Chondrocyte (in vitro differentiated cells): ENCODE measurements around the gene SGSM1. TPM values are rescaled to one million over a fixed set of nuclear protein-coding genes. Genes with fewer than 3 reads are reported as not detected.
A peak's percentile ranks its signal among the peaks of the same experiment; 100 is the strongest.

Source experiments
- DNase-seq: peaks from one replicate; pipeline ENCODE4 v3.0.0; 2021; ENCODE audit warnings: mixed read lengths, low spot score
- H3K27ac Mint-ChIP-seq: one replicate; pipeline ENCODE4 v1.8.0; 2021; ENCODE audit warnings: mild to moderate bottlenecking, moderate library complexity, mixed read lengths; ENCODE audit not compliant: unreplicated experiment
- H3K27me3 Mint-ChIP-seq: 2 replicates; pipeline ENCODE4 v1.8.0; 2021; ENCODE audit warnings: low read depth, mixed read lengths
- H3K36me3 Mint-ChIP-seq: 2 replicates; pipeline ENCODE4 v1.8.0; 2021; ENCODE audit warnings: low read depth, mixed read lengths
- H3K4me1 Mint-ChIP-seq: 2 replicates; pipeline ENCODE4 v1.8.0; 2021; ENCODE audit warnings: low read depth, mild to moderate bottlenecking, mixed read lengths
- H3K4me3 Mint-ChIP-seq: one replicate; pipeline ENCODE4 v1.8.0; 2021; ENCODE audit warnings: mild to moderate bottlenecking, moderate library complexity, mixed read lengths; ENCODE audit not compliant: unreplicated experiment
- H3K9me3 Mint-ChIP-seq: 2 replicates; pipeline ENCODE4 v1.8.0; 2021; ENCODE audit warnings: low read depth, mixed read lengths
- CTCF ChIP-seq: fragments of 200-600 bp; sonication (generic); IDR thresholded peaks from 2 replicates; pipeline ENCODE4 v1.5.0; 2021; ENCODE audit warnings: antibody characterized with exemption, mild to moderate bottlenecking, moderate library complexity
- total RNA-seq: library from RNA; stranded (reverse); gene quantifications from 3 replicates; pipeline ENCODE4 v1.2.1, GENCODE V29; 2021

Gene SGSM1
- total RNA-seq, 1 donor from 2014 or later = 0.05 TPM

- Mint-ChIP-seq H3K27me3 (no peaks in the 10 kb centered on the region), H3K9me3 (no peaks in the 10 kb centered on the region), H3K4me1 (peaks cover 54% of the 10 kb centered on the region), H3K36me3 (no peaks in the 10 kb centered on the region), H3K27ac (peak overlapping the region; percentile 11), H3K4me3 (peak overlapping the region; percentile 28)
- DNase-seq = no peak
- no peak for TF ChIP-seq CTCF
Observed at GRCh38 chr22:24965822-24966626, 160.0 kb downstream of the SGSM1 start.

- no peaks in the 10 kb centered on the region for H3K9me3 Mint-ChIP-seq
- no peak overlapping the region for H3K4me3 Mint-ChIP-seq
- no peak for DNase-seq
- no peak for TF ChIP-seq CTCF
- no peaks in the 10 kb centered on the region for H3K27me3 Mint-ChIP-seq
- H3K4me1 Mint-ChIP-seq = peaks cover 54% of the 10 kb centered on the region
- H3K36me3 Mint-ChIP-seq = no peaks in the 10 kb centered on the region
- H3K27ac Mint-ChIP-seq = no peak overlapping the region
Observed at GRCh38 chr22:24968066-24968561, 162.1 kb downstream of the SGSM1 start.

GRCh38 chr22:24969560-24970301 is 163.7 kb downstream of the SGSM1 start:
- Mint-ChIP-seq H3K4me3 (no peak overlapping the region), H3K36me3 (no peaks in the 10 kb centered on the region), H3K27me3 (no peaks in the 10 kb centered on the region), H3K4me1 (peaks cover 48% of the 10 kb centered on the region), H3K27ac (peak overlapping the region; percentile 83), H3K9me3 (no peaks in the 10 kb centered on the region)
- TF ChIP-seq CTCF = no peak
- no peak for DNase-seq

- H3K9me3 Mint-ChIP-seq = no peaks in the 10 kb centered on the region
- H3K27me3 Mint-ChIP-seq = no peaks in the 10 kb centered on the region
- no peak overlapping the region for H3K4me3 Mint-ChIP-seq
- no peak for DNase-seq
- no peak overlapping the region for H3K27ac Mint-ChIP-seq
- TF ChIP-seq CTCF = no peak
- no peaks in the 10 kb centered on the region for H3K36me3 Mint-ChIP-seq
- peaks cover 57% of the 10 kb centered on the region for H3K4me1 Mint-ChIP-seq
Observed at GRCh38 chr22:24972369-24972768, 166.4 kb downstream of the SGSM1 start.

- DNase-seq = no peak
- Mint-ChIP-seq H3K4me3 (no peak overlapping the region), H3K9me3 (no peaks in the 10 kb centered on the region), H3K27me3 (no peaks in the 10 kb centered on the region), H3K4me1 (peaks cover 52% of the 10 kb centered on the region), H3K27ac (no peak overlapping the region), H3K36me3 (no peaks in the 10 kb centered on the region)
- no peak for TF ChIP-seq CTCF
Observed at GRCh38 chr22:24973872-24974271, 167.9 kb downstream of the SGSM1 start.
